GM21717 (cell line): ENCODE results near the gene R3HCC1L.
A peak's percentile ranks its signal among the peaks of the same experiment; 100 is the strongest.
"Not testable (repeated sequence)": the region's sequence is repeated elsewhere in the genome, so short reads cannot be mapped to it uniquely, and the experiment has no call there.

Source experiments
- ATAC-seq: cut with Tn5 transposase; IDR thresholded peaks from one replicate; pipeline ENCODE4 v1.9.1; 2021; ENCODE audit warnings: mild to moderate bottlenecking, moderate library complexity; ENCODE audit not compliant: unreplicated experiment

Gene R3HCC1L

GRCh38 chr10:98128802-98129201 lies 5.7 kb upstream of the R3HCC1L start:
- ATAC-seq: no peak

- ATAC-seq: no peak
Measured at GRCh38 chr10:98131619-98132018, 2.8 kb upstream of the R3HCC1L start.

GRCh38 chr10:98133075-98133752 lies 1.2 kb upstream of the R3HCC1L start:
- ATAC-seq: peak; percentile 37

- ATAC-seq: no peak
Measured at GRCh38 chr10:98134117-98134430, 383 bp upstream of the R3HCC1L start.

- no peak for ATAC-seq
Measured at GRCh38 chr10:98135222-98135899, 904 bp downstream of the R3HCC1L start.

- ATAC-seq: not testable (repeated sequence)
Measured at GRCh38 chr10:98136775-98137174, 2.3 kb downstream of the R3HCC1L start.

GRCh38 chr10:98138031-98138430 lies 3.6 kb downstream of the R3HCC1L start:
- no peak for ATAC-seq

GRCh38 chr10:98139431-98139830 lies 5.0 kb downstream of the R3HCC1L start:
- ATAC-seq: no peak

- no peak for ATAC-seq
Measured at GRCh38 chr10:98141484-98142073, 7.1 kb downstream of the R3HCC1L start.

GRCh38 chr10:98144985-98145384 lies 10.5 kb downstream of the R3HCC1L start:
- no peak for ATAC-seq

GRCh38 chr10:98149858-98150257 lies 15.4 kb downstream of the R3HCC1L start:
- ATAC-seq: no peak

GRCh38 chr10:98150544-98150943 lies 16.1 kb downstream of the R3HCC1L start:
- no peak for ATAC-seq

- ATAC-seq: not testable (repeated sequence)
Measured at GRCh38 chr10:98152778-98153177, 18.3 kb downstream of the R3HCC1L start.

GRCh38 chr10:98153213-98153958 lies 18.9 kb downstream of the R3HCC1L start:
- ATAC-seq: not testable (repeated sequence)

- no peak for ATAC-seq
Measured at GRCh38 chr10:98154076-98154475, 19.6 kb downstream of the R3HCC1L start.

GRCh38 chr10:98158576-98158975 lies 24.1 kb downstream of the R3HCC1L start:
- ATAC-seq: no peak

- no peak for ATAC-seq
Measured at GRCh38 chr10:98163941-98164340, 29.5 kb downstream of the R3HCC1L start.

GRCh38 chr10:98167191-98167590 lies 32.7 kb downstream of the R3HCC1L start:
- peak; percentile 54 for ATAC-seq

- ATAC-seq: no peak
Measured at GRCh38 chr10:98168147-98168546, 33.7 kb downstream of the R3HCC1L start.

- no peak for ATAC-seq
Measured at GRCh38 chr10:98168766-98169165, 34.3 kb downstream of the R3HCC1L start.

- ATAC-seq: no peak
Measured at GRCh38 chr10:98169379-98169778, 34.9 kb downstream of the R3HCC1L start.
